Omental fat pad (tissue), 4 donors: ENCODE results near the gene ENTHD1. TPM values are rescaled to one million over a fixed set of nuclear protein-coding genes. Genes with fewer than 3 reads are reported as not detected.

Source experiments
- ATAC-seq: fragments of 150-250 bp; one replicate; pipeline ENCODE4 v1.9.1; 2016; ENCODE audit warnings: mild to moderate bottlenecking, moderate library complexity; ENCODE audit not compliant: low FRiP score
- DNase-seq: peaks from one replicate; pipeline ENCODE4 v3.0.0-alpha.2; 2019; ENCODE audit warnings: low spot score
- CTCF ChIP-seq, 3 donors: fragments of 450-650 bp; IDR thresholded peaks; one replicate each; pipeline ENCODE4 v1.5.1; 2016 to 2017; ENCODE audit warnings: antibody characterized with exemption in 3 of 3, mild to moderate bottlenecking in 3 of 3, moderate library complexity in 2 of 3
- total RNA-seq, 4 donors: library from RNA; depleted of rRNA; stranded (reverse); fragments of >200 nt; gene quantifications; one replicate each; pipeline ENCODE4 v1.1.0, GENCODE V29; 2016

The ENTHD1 gene
- total RNA-seq, 4 donors from 2014 or later: not detected

GRCh38 chr22:39800790-39801520, 92.6 kb downstream of the ENTHD1 start:
- TF ChIP-seq CTCF (IDR thresholded peaks at IDR 0.05): no peak
- no peak for ATAC-seq
- no peak for DNase-seq

GRCh38 chr22:39797528-39798147, 95.9 kb downstream of the ENTHD1 start:
- TF ChIP-seq CTCF (IDR thresholded peaks at IDR 0.05): no peak
- DNase-seq (no peak), ATAC-seq (no peak)

- no peak for ATAC-seq
- TF ChIP-seq CTCF (IDR thresholded peaks at IDR 0.05): no peak
- no peak for DNase-seq
These were observed 103.8 kb downstream of the ENTHD1 start for GRCh38 chr22:39789788-39790187.

GRCh38 chr22:39785232-39785631, 108.3 kb downstream of the ENTHD1 start:
- no peak for DNase-seq
- ATAC-seq: no peak
- no peak for TF ChIP-seq CTCF (IDR thresholded peaks at IDR 0.05)

GRCh38 chr22:39777716-39778454, 115.7 kb downstream of the ENTHD1 start:
- ATAC-seq: no peak
- TF ChIP-seq CTCF (IDR thresholded peaks at IDR 0.05): no peak
- no peak for DNase-seq

- DNase-seq (no peak), ATAC-seq (no peak)
- TF ChIP-seq CTCF (IDR thresholded peaks at IDR 0.05): no peak
These were observed 117.1 kb downstream of the ENTHD1 start for GRCh38 chr22:39776295-39777009.
